HCT116 (cell line): ENCODE measurements around the gene CFAP97. TPM values are rescaled to one million over a fixed set of nuclear protein-coding genes. Genes with fewer than 3 reads are reported as not detected.
A peak's percentile ranks its signal among the peaks of the same experiment; 100 is the strongest.

Experiments
- ATAC-seq: fragments of 200-7000 bp; cut with Tn5 transposase; 2 replicates; pipeline ENCODE4 v1.9.1; 2020; ENCODE audit warnings: mild to moderate bottlenecking, moderate library complexity
- BruUV-seq: library from RNA; stranded (reverse); fragments of 400-500 nt; replicated peaks from 2 replicates; lab custom pipeline; 2021; lab: Mats Ljungman, UMichigan
- CTCF ChIA-PET: fragments of 300-600 bp; sonication (Branson Sonifier 250); formaldehyde crosslinking; loops from one replicate; lab custom pipeline; 2021; ENCODE audit warnings: antibody characterized with exemption; lab: Charles Lee
- POLR2A ChIA-PET: fragments of 300-600, 350-600 bp; sonication (Branson Sonifier 250); formaldehyde crosslinking; loops from one replicate; lab custom pipeline; 2021; ENCODE audit warnings: antibody characterized with exemption; lab: Charles Lee
- RAD21 ChIA-PET, 2 experiments: fragments of 300-600 bp; sonication (Branson Sonifier 250); formaldehyde crosslinking; loops; one replicate each; lab custom pipeline; 2023; ENCODE audit warnings: low total read pairs in 2 of 2; ENCODE audit not compliant: uncharacterized antibody in 2 of 2, unreplicated experiment in 2 of 2, low non-redundant PET in 1 of 2; lab: Charles Lee
- DNase-seq: peaks from one replicate; pipeline ENCODE4 v3.0.0-alpha.2; 2010; ENCODE audit warnings: low read depth, low spot score
- H2AFZ ChIP-seq: fragments of 200-600 bp; shearing (Covaris generic), sonication (generic); 2 replicates; pipeline ENCODE4 v1.6.1; 2017; ENCODE audit warnings: low read depth, mixed run types, mixed read lengths, antibody characterized with exemption, low read length; ENCODE audit not compliant: poor library complexity, severe bottlenecking
- H3K27ac ChIP-seq: 2 replicates; pipeline ENCODE4 v1.5.1; 2012; ENCODE audit warnings: low read depth, low read length
- H3K27me3 ChIP-seq: fragments of 200-600 bp; sonication (generic); 2 replicates; pipeline ENCODE4 v1.6.1; 2016; ENCODE audit warnings: mixed run types, low read length, mixed read lengths; ENCODE audit not compliant: insufficient read depth
- H3K36me3 ChIP-seq, 2 experiments: fragments of 200-500 bp in 1 of 2; fragments of 200-600 bp in 1 of 2; sonication (Bioruptor generic) in 1 of 2; sonication (generic) in 1 of 2; 2 replicates each; pipeline versions ENCODE4 v1.5.1 to v1.6.1; 2014 to 2016; ENCODE audit warnings: low read length in 2 of 2, inconsistent platforms in 1 of 2, mixed read lengths in 1 of 2, mixed run types in 1 of 2; ENCODE audit not compliant: insufficient read depth in 2 of 2, control insufficient read depth in 1 of 2
- H3K4me1 ChIP-seq, 2 experiments: fragments of 200-600 bp in 1 of 2; sonication (generic) in 1 of 2; 2 replicates each; pipeline versions ENCODE4 v1.5.1 to v1.6.1; 2012 to 2017; ENCODE audit warnings: low read length in 2 of 2, inconsistent platforms in 1 of 2, mild to moderate bottlenecking in 1 of 2, mixed read lengths in 1 of 2, mixed run types in 1 of 2, moderate library complexity in 1 of 2; ENCODE audit not compliant: insufficient read depth in 2 of 2, control insufficient read depth in 1 of 2
- H3K4me2 ChIP-seq: fragments of 200-600 bp; sonication (generic); 2 replicates; pipeline ENCODE4 v1.6.1; 2017; ENCODE audit warnings: mixed run types, low read length, mixed read lengths
- H3K4me3 ChIP-seq, 2 experiments: fragments of 200-600 bp in 1 of 2; sonication (generic) in 1 of 2; replicated peaks in 1 of 2; 2 replicates each; pipeline ENCODE4 v1.5.1; 2011 to 2016; ENCODE audit warnings: low read length in 2 of 2, control low read depth in 1 of 2, low read depth in 1 of 2, mild to moderate bottlenecking in 1 of 2, mixed read lengths in 1 of 2, mixed run types in 1 of 2
- H3K79me2 ChIP-seq: fragments of 200-600 bp; sonication (generic); 2 replicates; pipeline ENCODE4 v1.6.1; 2017; ENCODE audit warnings: mild to moderate bottlenecking, mixed run types, low read length, moderate library complexity, mixed read lengths; ENCODE audit not compliant: insufficient read depth
- H3K9ac ChIP-seq: fragments of 200-600 bp; sonication (generic); 2 replicates; pipeline ENCODE4 v1.6.1; 2016; ENCODE audit warnings: low read length, mixed read lengths
- H3K9me2 ChIP-seq: fragments of 200-600 bp; sonication (generic), shearing (Covaris generic); 2 replicates; pipeline ENCODE4 v1.6.1; 2017; ENCODE audit warnings: mixed run types, mild to moderate bottlenecking, moderate library complexity; ENCODE audit not compliant: insufficient read depth
- H3K9me3 ChIP-seq, 2 experiments: fragments of 200-500 bp in 1 of 2; fragments of 200-600 bp in 1 of 2; sonication (Bioruptor generic) in 1 of 2; sonication (generic) in 1 of 2; 2 replicates each; pipeline ENCODE4 v1.6.1; 2014 to 2017; ENCODE audit warnings: low read length in 2 of 2, mixed read lengths in 2 of 2, inconsistent platforms in 1 of 2, low read depth in 1 of 2, mild to moderate bottlenecking in 1 of 2, mixed run types in 1 of 2, moderate library complexity in 1 of 2; ENCODE audit not compliant: control insufficient read depth in 1 of 2, insufficient read depth in 1 of 2
- H4K20me1 ChIP-seq: fragments of 200-600 bp; sonication (generic), shearing (Covaris generic); 2 replicates; pipeline ENCODE4 v1.6.1; 2017; ENCODE audit warnings: mixed run types, mild to moderate bottlenecking, moderate library complexity; ENCODE audit not compliant: insufficient read depth
- ATF3 ChIP-seq: IDR thresholded peaks from 2 replicates; pipeline ENCODE4 v1.6.1; 2012
- CBX3 ChIP-seq: IDR thresholded peaks from 2 replicates; pipeline ENCODE4 v1.6.1; 2012; ENCODE audit warnings: low read depth
- CEBPB ChIP-seq: IDR thresholded peaks from 2 replicates; pipeline ENCODE4 v1.6.1; 2012; ENCODE audit warnings: low read depth
- CTCF ChIP-seq, 3 experiments: fragments of 200-600 bp in 1 of 3; sonication (generic) in 1 of 3; IDR thresholded peaks in 2 of 3; conservative IDR thresholded peaks in 1 of 3; 2 replicates each; pipeline ENCODE4 v1.5.1; 2012 to 2017; ENCODE audit warnings: low read depth in 2 of 3, low read length in 2 of 3, antibody characterized with exemption in 1 of 3, borderline replicate concordance in 1 of 3, control low read depth in 1 of 3, mild to moderate bottlenecking in 1 of 3, mixed read lengths in 1 of 3, mixed run types in 1 of 3, moderate library complexity in 1 of 3; ENCODE audit not compliant: insufficient read depth in 1 of 3
- RAD21 ChIP-seq: IDR thresholded peaks from 2 replicates; pipeline ENCODE4 v1.6.1; 2012; ENCODE audit warnings: low read depth, mild to moderate bottlenecking
- SP1 ChIP-seq: IDR thresholded peaks from 2 replicates; pipeline ENCODE4 v1.6.1; 2012; ENCODE audit warnings: low read depth
- YY1 ChIP-seq: IDR thresholded peaks from 2 replicates; pipeline ENCODE4 v1.6.1; 2011; ENCODE audit warnings: low read length, low read depth, moderate library complexity, mild to moderate bottlenecking; ENCODE audit not compliant: insufficient replicate concordance; ENCODE audit errors: extremely low read depth
- intact Hi-C: fragments of 100-400 bp; cut with micrococcal nuclease; formaldehyde crosslinking; loops from 2 replicates; pipeline ENCODE4 v1.10.0; 2022
- total RNA-seq: library from RNA; stranded (reverse); gene quantifications from one replicate; pipeline ENCODE4 v1.2.1, GENCODE V29; 2021; ENCODE audit not compliant: unreplicated experiment

CFAP97 gene
- total RNA-seq, 1 experiment from 2014 or later = 57.7 TPM

- Histone ChIP-seq H2AFZ (no peak overlapping the region), H3K4me2 (no peak overlapping the region), H3K4me1 (peaks cover 4 to 13% of the 10 kb centered on the region in 2 experiments; a peak in 2 of 4 replicates), H3K79me2 (peaks cover 42% of the 10 kb centered on the region), H3K9ac (no peak overlapping the region), H3K36me3 (no peaks in the 10 kb centered on the region), H3K27me3 (no peaks in the 10 kb centered on the region), H3K4me3 (no peak overlapping the region), H3K27ac (no peak overlapping the region), H3K9me3 (no peaks in the 10 kb centered on the region), H4K20me1 (no peaks in the 10 kb centered on the region), H3K9me2 (no peaks in the 10 kb centered on the region)
- DNase-seq (no peak), ATAC-seq (no peak)
- ChIA-PET POLR2A (no interaction called here), RAD21 (no interaction called here), CTCF (no interaction called here)
- intact Hi-C loops = no loop called here
- no TSS peak for BruUV-seq
- no peak for TF ChIP-seq ATF3
- peak in 1 of 3 experiments; percentile 30; a peak in 1 of 6 replicates for TF ChIP-seq CTCF (IDR thresholded peaks at IDR 0.05 in 2 of 3, conservative IDR thresholded peaks at IDR 0.05 in 1 of 3; ENCODE audit: borderline replicate concordance in 1 of 3, insufficient read depth in 1 of 3, low read depth in 2 of 3, low read length in 2 of 3)
Measured at GRCh38 chr4:185224597-185224996, 20.8 kb upstream of the CFAP97 start.

- Histone ChIP-seq H3K9ac (no peak overlapping the region), H3K36me3 (no peaks in the 10 kb centered on the region), H3K27ac (no peak overlapping the region), H4K20me1 (no peaks in the 10 kb centered on the region), H3K4me2 (no peak overlapping the region), H3K79me2 (peaks cover 49% of the 10 kb centered on the region), H3K9me2 (no peaks in the 10 kb centered on the region), H3K9me3 (no peaks in the 10 kb centered on the region), H2AFZ (no peak overlapping the region), H3K27me3 (no peaks in the 10 kb centered on the region), H3K4me1 (peaks cover 0 to 6% of the 10 kb centered on the region in 2 experiments; a peak in 1 of 4 replicates), H3K4me3 (no peak overlapping the region)
- RAD21 ChIA-PET = no interaction called here
- intact Hi-C loops = no loop called here
- CTCF ChIA-PET = no interaction called here
- POLR2A ChIA-PET = no interaction called here
- no peak for ATAC-seq
- TF ChIP-seq YY1 (no peak), CTCF (IDR thresholded peaks at IDR 0.05 in 2 of 3, conservative IDR thresholded peaks at IDR 0.05 in 1 of 3; ENCODE audit: borderline replicate concordance in 1 of 3, insufficient read depth in 1 of 3, low read depth in 2 of 3, low read length in 2 of 3) (no peak), CEBPB (no peak), CBX3 (no peak), SP1 (no peak), RAD21 (no peak)
- TF ChIP-seq, all 23 proteins: peak for 0
- no TSS peak for BruUV-seq
- DNase-seq = no peak
Measured at GRCh38 chr4:185222598-185222997, 18.8 kb upstream of the CFAP97 start.
